Thyroid gland (tissue), 4 donors: ENCODE measurements around the gene CDH4. TPM values are rescaled to one million over a fixed set of nuclear protein-coding genes. Genes with fewer than 3 reads are reported as not detected.
"Not testable (repeated sequence)": the region's sequence is repeated elsewhere in the genome, so short reads cannot be mapped to it uniquely, and the experiment has no call there.

Experiments
- DNase-seq, 2 donors: peaks; one replicate each; pipeline ENCODE4 v3.0.0-alpha.2; 2019
- H3K27ac ChIP-seq, 3 donors: fragments of 200-600 bp; sonication (generic); 1 replicate in 2 of 3; 2 replicates in 1 of 3; pipeline ENCODE4 v1.5.1; 2016 to 2019; ENCODE audit warnings: mild to moderate bottlenecking in 1 of 3, moderate library complexity in 1 of 3
- H3K27me3 ChIP-seq: fragments of 200-600 bp; sonication (generic); one replicate; pipeline ENCODE4 v1.5.1; 2019
- H3K36me3 ChIP-seq, 2 donors: fragments of 200-600 bp; sonication (generic); one replicate each; pipeline ENCODE4 v1.5.1; 2016 to 2019
- H3K4me1 ChIP-seq, 2 donors: fragments of 200-600 bp; sonication (generic); one replicate each; pipeline ENCODE4 v1.5.1; 2017 to 2019
- H3K4me3 ChIP-seq, 3 donors: fragments of 200-600 bp; sonication (generic); replicated peaks in 1 of 3; 1 replicate in 2 of 3; 2 replicates in 1 of 3; pipeline ENCODE4 v1.5.1; 2016; ENCODE audit warnings: mild to moderate bottlenecking in 1 of 3
- H3K9me3 ChIP-seq: fragments of 200-600 bp; sonication (generic); one replicate; pipeline ENCODE4 v1.5.1; 2017
- CTCF ChIP-seq, 6 experiments: fragments of 200-600 bp in 3 of 6; fragments of 450-650 bp in 3 of 6; sonication (generic) in 3 of 6; IDR thresholded peaks; one replicate each; pipeline ENCODE4 v1.5.1; 2016 to 2019; ENCODE audit warnings: antibody characterized with exemption in 6 of 6, mild to moderate bottlenecking in 2 of 6, inconsistent platforms in 1 of 6, moderate library complexity in 1 of 6
- POLR2A ChIP-seq, 2 donors: fragments of 450-650 bp; IDR thresholded peaks; one replicate each; pipeline ENCODE4 v1.6.1; 2017; ENCODE audit warnings: antibody characterized with exemption in 2 of 2, mild to moderate bottlenecking in 2 of 2, moderate library complexity in 1 of 2
- WGBS, 2 donors: methylation state at CpG; one replicate each; pipeline ENCODE4 v1.1.5; 2017; 5-methylcytosine and 5-hydroxymethylcytosine counted together
- intact Hi-C: fragments of 100-400 bp; cut with DNase I; formaldehyde crosslinking; loops from one replicate; pipeline ENCODE4 v1.15.1; 2023
- total RNA-seq, 4 donors: library from RNA; depleted of rRNA; stranded (reverse); fragments of >200 nt; gene quantifications; one replicate each; pipeline ENCODE4 v1.2.3, GENCODE V29; 2016

CDH4 gene
- total RNA-seq, 4 donors from 2014 or later = 0.22 to 0.29 (median 0.29) TPM; not detected in 1

- 95% methylated on average over 5 to 12 of the region's 12 CpGs for WGBS, 2 donors
- no peaks in the 10 kb centered on the region for H3K27me3 ChIP-seq
- H3K4me3 ChIP-seq = no peak overlapping the region
- no peak for DNase-seq
- no peaks in the 10 kb centered on the region for H3K9me3 ChIP-seq
- TF ChIP-seq POLR2A (IDR thresholded peaks at IDR 0.05) = no peak
- no peak for TF ChIP-seq CTCF (IDR thresholded peaks at IDR 0.05)
- H3K4me1 ChIP-seq = no peaks in the 10 kb centered on the region
- peaks cover 8 to 9% of the 10 kb centered on the region in 2 donors for H3K36me3 ChIP-seq
- intact Hi-C loops = no loop called here
- no peak overlapping the region for H3K27ac ChIP-seq
Measured at GRCh38 chr20:61979090-61979489, 727.0 kb downstream of the CDH4 start.

GRCh38 chr20:61979701-61980635 lies 727.9 kb downstream of the CDH4 start:
- Histone ChIP-seq H3K36me3 (peaks cover 3 to 8% of the 10 kb centered on the region in 2 donors), H3K4me1 (no peaks in the 10 kb centered on the region), H3K9me3 (no peaks in the 10 kb centered on the region), H3K27me3 (no peaks in the 10 kb centered on the region), H3K4me3 (no peak overlapping the region), H3K27ac (no peak overlapping the region)
- TF ChIP-seq CTCF (IDR thresholded peaks at IDR 0.05) (no peak), POLR2A (IDR thresholded peaks at IDR 0.05) (no peak)
- DNase-seq = no peak
- intact Hi-C loops = no loop called here
- 93 to 95% methylated on average over 55 to 62 of the region's 65 CpGs for WGBS, 2 donors

DNA sequence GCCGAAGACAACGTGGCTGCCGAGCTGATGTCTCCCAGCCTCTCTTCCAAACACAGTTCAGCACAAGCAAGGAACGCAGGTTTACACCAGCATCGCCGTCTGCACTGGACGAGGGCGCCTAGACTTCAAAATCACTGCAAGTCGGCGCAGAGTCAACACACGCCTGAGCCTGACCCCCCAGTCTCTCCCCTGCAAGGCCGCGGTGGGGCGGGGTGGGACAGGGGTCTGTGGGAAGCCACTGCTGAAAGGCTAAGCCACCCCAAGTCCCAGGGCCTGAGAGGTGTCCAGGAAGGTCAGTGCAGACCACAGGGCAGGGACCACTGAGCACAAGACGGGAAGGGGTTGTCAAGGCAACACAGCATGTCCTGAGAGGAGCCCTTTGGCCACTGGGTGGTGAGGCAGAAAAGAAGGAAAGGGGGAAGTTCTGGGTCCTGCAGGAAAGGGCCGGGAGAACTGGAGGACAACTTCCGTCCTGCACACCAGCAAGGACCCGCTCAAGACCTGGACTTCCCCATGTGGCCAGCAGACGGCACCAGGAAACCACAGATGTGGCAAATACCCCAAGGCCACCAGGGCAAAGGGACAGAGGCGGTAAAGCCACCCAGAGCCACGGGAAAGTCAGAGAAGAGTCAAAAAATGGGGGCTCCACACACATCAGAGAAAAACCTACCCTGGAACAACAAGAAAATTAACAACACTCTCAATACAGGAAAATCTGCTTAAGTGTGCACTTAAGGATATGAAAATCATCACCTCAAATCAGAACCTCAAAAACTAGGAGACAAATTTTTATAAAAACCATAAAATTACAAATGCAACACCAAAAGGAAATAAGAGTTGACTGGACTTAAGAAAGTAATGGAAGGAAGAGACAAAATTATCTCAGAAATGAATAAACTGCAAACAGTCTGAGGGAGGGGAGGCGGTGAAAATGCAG lies 728.9 kb downstream of the CDH4 start:
- no peak overlapping the region for H3K4me3 ChIP-seq
- peaks cover 3 to 8% of the 10 kb centered on the region in 2 donors for H3K36me3 ChIP-seq
- H3K9me3 ChIP-seq = no peaks in the 10 kb centered on the region
- no peaks in the 10 kb centered on the region for H3K27me3 ChIP-seq
- TF ChIP-seq CTCF (IDR thresholded peaks at IDR 0.05) (peak in 2 of 6 experiments; percentile 24 to 62), POLR2A (IDR thresholded peaks at IDR 0.05) (no peak)
- no peaks in the 10 kb centered on the region for H3K4me1 ChIP-seq
- no peak overlapping the region for H3K27ac ChIP-seq
- intact Hi-C loops = no loop called here
- WGBS, 2 donors = 83 to 90% methylated on average over 16 to 22 of the region's 22 CpGs
- DNase-seq = no peak

- H3K9me3 ChIP-seq, H3K4me1 ChIP-seq, H3K4me3 ChIP-seq, H3K27ac ChIP-seq, H3K36me3 ChIP-seq, DNase-seq, intact Hi-C loops, H3K27me3 ChIP-seq: not testable (repeated sequence)
- WGBS, 2 donors = 73 to 89% methylated on average over 10 of the region's 11 CpGs
Measured at GRCh38 chr20:61981691-61982090, 729.6 kb downstream of the CDH4 start.

GRCh38 chr20:61982191-61982950 lies 730.3 kb downstream of the CDH4 start:
- no peak for DNase-seq
- H3K4me1 ChIP-seq = no peaks in the 10 kb centered on the region
- WGBS, 2 donors = 74 to 90% methylated on average over 7 to 17 of the region's 18 CpGs
- no peaks in the 10 kb centered on the region for H3K9me3 ChIP-seq
- H3K27ac ChIP-seq = no peak overlapping the region
- no peak overlapping the region for H3K4me3 ChIP-seq
- no peak for TF ChIP-seq POLR2A (IDR thresholded peaks at IDR 0.05)
- TF ChIP-seq CTCF (IDR thresholded peaks at IDR 0.05) = no peak
- H3K27me3 ChIP-seq = no peaks in the 10 kb centered on the region
- intact Hi-C loops = no loop called here
- peaks cover 4 to 8% of the 10 kb centered on the region in 2 donors for H3K36me3 ChIP-seq
